Activated CD8-positive, alpha-beta T cell treated with anti-CD3 and anti-CD28 coated beads for 36 hours (primary cell): ENCODE data around the gene DCUN1D2. TPM values are rescaled to one million over a fixed set of nuclear protein-coding genes. Genes with fewer than 3 reads are reported as not detected.

Experiments used
- ATAC-seq: fragments of 200-7000 bp; cut with Tn5 transposase; one replicate; pipeline ENCODE4 v1.10.0; 2021; ENCODE audit warnings: mild to moderate bottlenecking, moderate library complexity
- CTCF ChIA-PET: fragments of 350-600 bp; sonication (Branson Sonifier 250); formaldehyde crosslinking; loops from one replicate; lab custom pipeline; 2021; ENCODE audit warnings: antibody characterized with exemption; lab: Charles Lee
- POLR2A ChIA-PET: fragments of 350-600 bp; sonication (Branson Sonifier 250); formaldehyde crosslinking; loops from one replicate; lab custom pipeline; 2021; ENCODE audit warnings: antibody characterized with exemption; lab: Charles Lee
- DNase-seq: peaks from one replicate; pipeline ENCODE4 v3.0.0-alpha.2; 2020
- H3K27ac Mint-ChIP-seq: one replicate; pipeline ENCODE4 v1.8.0; 2021; ENCODE audit warnings: mild to moderate bottlenecking, mixed read lengths
- H3K27me3 Mint-ChIP-seq: one replicate; pipeline ENCODE4 v1.8.0; 2021; ENCODE audit warnings: mixed read lengths
- H3K36me3 Mint-ChIP-seq: one replicate; pipeline ENCODE4 v1.8.0; 2021; ENCODE audit warnings: low read depth, mixed read lengths
- H3K4me1 Mint-ChIP-seq: one replicate; pipeline ENCODE4 v1.8.0; 2021; ENCODE audit warnings: low read depth, mixed read lengths
- H3K4me3 Mint-ChIP-seq: one replicate; pipeline ENCODE4 v1.8.0; 2021; ENCODE audit warnings: mild to moderate bottlenecking, moderate library complexity, mixed read lengths
- H3K9me3 Mint-ChIP-seq: one replicate; pipeline ENCODE4 v1.8.0; 2021; ENCODE audit warnings: mixed read lengths
- CTCF ChIP-seq: fragments of 200-600 bp; IDR thresholded peaks from one replicate; pipeline ENCODE4 v1.8.0; 2022; ENCODE audit warnings: antibody characterized with exemption, mild to moderate bottlenecking
- intact Hi-C: fragments of 100-400 bp; cut with micrococcal nuclease; formaldehyde crosslinking; loops from one replicate; pipeline ENCODE4 v1.10.0; 2022
- total RNA-seq, 2 experiments: library from RNA; stranded (reverse); gene quantifications; one replicate each; pipeline ENCODE4 v1.2.3, GENCODE V29; 2021

Gene DCUN1D2
- total RNA-seq, 2 experiments from 2014 or later, result 13.4 to 14.7 TPM

GRCh38 chr13:113534236-113534860 lies 43.8 kb upstream of the DCUN1D2 start:
- CTCF ChIA-PET, result interaction anchor here (1.4 kb wide), 1 partner anchor 28 kb away, joined by 5 read pairs; no protein-coding TSS in a partner anchor
- no peak for TF ChIP-seq CTCF

GRCh38 chr13:113533161-113533840 lies 42.8 kb upstream of the DCUN1D2 start:
- intact Hi-C loops, result no loop called here
- no peaks in the 10 kb centered on the region for H3K27me3 Mint-ChIP-seq
- POLR2A ChIA-PET, result no interaction called here
- peaks cover 20% of the 10 kb centered on the region for H3K36me3 Mint-ChIP-seq
- DNase-seq (no peak), ATAC-seq (no peak)
- CTCF ChIA-PET, result no interaction called here
- no peak overlapping the region for H3K4me3 Mint-ChIP-seq
- no peaks in the 10 kb centered on the region for H3K9me3 Mint-ChIP-seq
- H3K4me1 Mint-ChIP-seq, result no peaks in the 10 kb centered on the region
- TF ChIP-seq CTCF, result no peak
- H3K27ac Mint-ChIP-seq, result no peak overlapping the region

More at GRCh38 chr13:113534236-113534860, 43.8 kb upstream of the DCUN1D2 start:
- ATAC-seq (no peak), DNase-seq (no peak)
- no peak overlapping the region for H3K4me3 Mint-ChIP-seq
- H3K27me3 Mint-ChIP-seq, result no peaks in the 10 kb centered on the region
- H3K27ac Mint-ChIP-seq, result no peak overlapping the region
- POLR2A ChIA-PET, result interaction anchor here (1.0 kb wide), 1 partner anchor 30 kb away, joined by 4 read pairs; no protein-coding TSS in a partner anchor
- peaks cover 14% of the 10 kb centered on the region for H3K36me3 Mint-ChIP-seq
- no peaks in the 10 kb centered on the region for H3K4me1 Mint-ChIP-seq
- intact Hi-C loops, result no loop called here
- H3K9me3 Mint-ChIP-seq, result no peaks in the 10 kb centered on the region

GRCh38 chr13:113532156-113532806 lies 41.8 kb upstream of the DCUN1D2 start:
- no peak overlapping the region for H3K4me3 Mint-ChIP-seq
- DNase-seq, result no peak
- no peak for TF ChIP-seq CTCF
- no peaks in the 10 kb centered on the region for H3K4me1 Mint-ChIP-seq
- peaks cover 22% of the 10 kb centered on the region for H3K36me3 Mint-ChIP-seq
- ATAC-seq, result no peak
- POLR2A ChIA-PET, result interaction anchor here (0.8 to 1.3 kb wide), 2 partner anchors 11 to 29 kb away, joined by 3 to 4 read pairs; no protein-coding TSS in a partner anchor
- CTCF ChIA-PET, result no interaction called here
- intact Hi-C loops, result no loop called here
- H3K9me3 Mint-ChIP-seq, result no peaks in the 10 kb centered on the region
- no peaks in the 10 kb centered on the region for H3K27me3 Mint-ChIP-seq
- no peak overlapping the region for H3K27ac Mint-ChIP-seq

- TF ChIP-seq CTCF, result no peak
- Mint-ChIP-seq H3K27ac (no peak overlapping the region), H3K36me3 (peaks cover 24% of the 10 kb centered on the region), H3K4me1 (no peaks in the 10 kb centered on the region), H3K4me3 (no peak overlapping the region), H3K27me3 (no peaks in the 10 kb centered on the region), H3K9me3 (no peaks in the 10 kb centered on the region)
- DNase-seq (no peak), ATAC-seq (no peak)
- ChIA-PET CTCF (no interaction called here), POLR2A (interaction anchor here (0.8 to 1.3 kb wide), 2 partner anchors 10 to 30 kb away, joined by 3 to 4 read pairs; no protein-coding TSS in a partner anchor)
- intact Hi-C loops, result no loop called here
Observed at GRCh38 chr13:113531041-113531873, 40.7 kb upstream of the DCUN1D2 start.
